CD4-positive, CD25-positive, alpha-beta regulatory T cell (primary cell): ENCODE data around the gene PRELID2. TPM values are rescaled to one million over a fixed set of nuclear protein-coding genes. Genes with fewer than 3 reads are reported as not detected.

Source experiments
- ATAC-seq, 2 donors: fragments of 150-1000 bp; cut with Tn5 transposase; one replicate each; pipeline ENCODE4 v1.10.0; 2021; ENCODE audit warnings: low read depth in 2 of 2, moderate number of reproducible peaks in 2 of 2, moderate library complexity in 1 of 2
- DNase-seq, 3 donors: peaks; one replicate each; pipeline versions ENCODE4 v3.0.0 to v3.0.0-alpha.2; 2012 to 2022; ENCODE audit warnings: mixed read lengths in 1 of 3
- H3K27ac ChIP-seq: one replicate; pipeline ENCODE4 v1.7.0; 2013; ENCODE audit warnings: mild to moderate bottlenecking, low read length; ENCODE audit not compliant: insufficient read depth, poor library complexity, severe bottlenecking
- H3K27me3 ChIP-seq: one replicate; pipeline ENCODE4 v1.7.0; 2013; ENCODE audit warnings: low read length; ENCODE audit not compliant: control insufficient read depth, insufficient read depth
- H3K36me3 ChIP-seq: one replicate; pipeline ENCODE4 v1.7.0; 2013; ENCODE audit warnings: mild to moderate bottlenecking, low read length, moderate library complexity; ENCODE audit not compliant: control insufficient read depth, insufficient read depth
- H3K4me1 ChIP-seq: 2 replicates; pipeline ENCODE4 v1.7.0; 2013; ENCODE audit warnings: mild to moderate bottlenecking, low read length; ENCODE audit not compliant: insufficient read depth, control insufficient read depth, poor library complexity, severe bottlenecking
- H3K4me3 ChIP-seq: one replicate; pipeline ENCODE4 v1.7.0; 2013; ENCODE audit warnings: low read depth, mild to moderate bottlenecking, low read length, moderate library complexity
- H3K9me3 ChIP-seq, 2 experiments: 1 replicate in 1 of 2; 2 replicates in 1 of 2; pipeline ENCODE4 v1.7.0; 2013; ENCODE audit warnings: low read length in 2 of 2, mild to moderate bottlenecking in 1 of 2, moderate library complexity in 1 of 2; ENCODE audit not compliant: control insufficient read depth in 2 of 2
- H3K27ac Mint-ChIP-seq, 3 donors: one replicate each; pipeline ENCODE4 v1.8.0; 2020 to 2022; ENCODE audit warnings: mild to moderate bottlenecking in 3 of 3, mixed read lengths in 3 of 3, moderate library complexity in 2 of 3
- H3K27me3 Mint-ChIP-seq: one replicate; pipeline ENCODE4 v1.8.0; 2022; ENCODE audit warnings: mild to moderate bottlenecking, mixed read lengths
- H3K36me3 Mint-ChIP-seq: one replicate; pipeline ENCODE4 v1.8.0; 2020; ENCODE audit warnings: mixed read lengths
- H3K4me1 Mint-ChIP-seq, 4 donors: one replicate each; pipeline ENCODE4 v1.8.0; 2020 to 2022; ENCODE audit warnings: mixed read lengths in 4 of 4, mild to moderate bottlenecking in 1 of 4
- H3K4me3 Mint-ChIP-seq, 4 donors: one replicate each; pipeline ENCODE4 v1.8.0; 2020 to 2022; ENCODE audit warnings: mild to moderate bottlenecking in 4 of 4, mixed read lengths in 4 of 4, moderate library complexity in 3 of 4
- H3K9me3 Mint-ChIP-seq, 7 donors: one replicate each; pipeline ENCODE4 v1.8.0; 2020 to 2022; ENCODE audit warnings: mixed read lengths in 7 of 7, mild to moderate bottlenecking in 3 of 7, moderate library complexity in 2 of 7
- polyA plus RNA-seq, 4 donors: library from polyadenylated mRNA; unstranded; fragments of 300-500 nt; fragmentation: Illumina TruSeq; gene quantifications; one replicate each; pipeline ENCODE4 v1.2.3, GENCODE V29; 2021
- total RNA-seq: library from RNA; stranded (reverse); gene quantifications from one replicate; pipeline ENCODE4 v1.2.3, GENCODE V29; 2022

Gene PRELID2
- total and polyA plus RNA-seq, 5 donors from 2014 or later = 0.72 to 3.1 (median 1.8) TPM

DNA sequence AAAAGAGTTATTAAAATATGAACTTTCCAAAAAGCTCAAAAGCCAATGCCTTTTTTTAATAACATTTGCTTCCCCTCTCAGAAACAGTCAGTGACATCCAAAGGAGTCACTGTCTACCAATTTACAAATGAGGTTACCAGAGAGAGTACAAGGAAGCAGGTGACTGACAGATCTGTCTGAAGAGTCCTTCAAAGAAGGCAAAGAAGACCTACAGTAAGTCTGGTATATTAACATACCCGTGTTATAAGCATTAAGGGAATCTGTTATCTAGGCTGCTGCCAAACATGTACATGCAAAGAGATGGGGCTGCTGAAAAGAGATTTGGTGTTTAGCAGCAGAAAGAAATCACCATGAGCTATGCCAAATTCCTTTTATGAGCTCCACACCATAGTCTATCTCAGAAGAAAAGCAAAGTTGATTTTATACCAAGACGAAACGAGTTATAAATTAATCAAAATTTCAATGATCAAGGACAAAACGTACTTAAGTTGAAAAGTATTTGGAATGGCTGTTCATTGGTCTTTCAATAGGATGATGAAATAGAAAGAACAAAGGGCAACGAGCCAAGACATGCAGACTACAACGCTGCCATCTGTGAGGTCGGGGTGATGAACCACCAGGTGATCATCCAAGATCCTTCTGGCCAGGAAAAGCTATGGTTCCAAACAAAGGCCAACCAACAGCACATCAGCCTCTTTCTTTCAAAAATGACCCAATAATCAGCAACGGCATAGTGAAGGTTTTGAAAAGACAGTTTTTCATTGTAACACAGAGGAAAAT, 8.1 kb downstream of the PRELID2 start:
- DNase-seq = no peak
- Mint-ChIP-seq H3K27ac (no peak overlapping the region), H3K4me1 (peaks cover 0 to 10% (median 2%) of the 10 kb centered on the region in 4 donors), H3K4me3 (no peak overlapping the region), H3K9me3 (no peaks in the 10 kb centered on the region), H3K36me3 (no peaks in the 10 kb centered on the region), H3K27me3 (no peaks in the 10 kb centered on the region)
- no peaks in the 10 kb centered on the region for H3K4me1 ChIP-seq
- H3K36me3 ChIP-seq = no peaks in the 10 kb centered on the region
- H3K27me3 ChIP-seq = no peaks in the 10 kb centered on the region
- ATAC-seq = no peak
- H3K27ac ChIP-seq = no peak overlapping the region
- H3K9me3 ChIP-seq = no peaks in the 10 kb centered on the region
- H3K4me3 ChIP-seq = no peak overlapping the region

DNA sequence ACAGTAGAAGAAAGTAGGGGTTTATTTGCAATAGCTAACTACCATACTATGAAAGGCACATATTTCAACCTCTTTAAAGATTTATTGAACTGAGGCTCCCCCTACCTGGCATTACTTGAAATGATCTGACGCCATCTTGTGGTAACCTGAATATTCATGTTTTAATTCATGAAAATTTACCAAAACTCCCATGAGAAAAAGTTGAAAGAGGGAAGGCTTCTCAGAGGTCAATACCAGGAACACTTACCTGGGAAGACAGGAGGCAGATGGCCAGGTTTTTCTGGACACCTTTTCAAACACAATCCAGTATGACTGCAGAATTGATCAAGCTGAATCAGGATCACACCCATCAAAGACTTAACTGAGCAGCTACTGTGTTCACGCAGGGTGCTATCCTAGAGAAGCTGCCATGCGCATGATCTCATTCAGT, 9.4 kb downstream of the PRELID2 start:
- Histone ChIP-seq H3K4me1 (no peaks in the 10 kb centered on the region), H3K27me3 (no peaks in the 10 kb centered on the region), H3K4me3 (no peak overlapping the region), H3K27ac (no peak overlapping the region), H3K36me3 (no peaks in the 10 kb centered on the region), H3K9me3 (no peaks in the 10 kb centered on the region)
- no peaks in the 10 kb centered on the region for H3K27me3 Mint-ChIP-seq
- no peaks in the 10 kb centered on the region for H3K9me3 Mint-ChIP-seq
- peak in 1 of 2 donors; percentile 53 for ATAC-seq
- no peaks in the 10 kb centered on the region for H3K36me3 Mint-ChIP-seq
- peaks cover 0 to 6% (median 2%) of the 10 kb centered on the region in 4 donors for H3K4me1 Mint-ChIP-seq
- H3K27ac Mint-ChIP-seq = no peak overlapping the region
- DNase-seq = peak in 2 of 3 donors; percentile 25 to 46
- no peak overlapping the region for H3K4me3 Mint-ChIP-seq

DNA sequence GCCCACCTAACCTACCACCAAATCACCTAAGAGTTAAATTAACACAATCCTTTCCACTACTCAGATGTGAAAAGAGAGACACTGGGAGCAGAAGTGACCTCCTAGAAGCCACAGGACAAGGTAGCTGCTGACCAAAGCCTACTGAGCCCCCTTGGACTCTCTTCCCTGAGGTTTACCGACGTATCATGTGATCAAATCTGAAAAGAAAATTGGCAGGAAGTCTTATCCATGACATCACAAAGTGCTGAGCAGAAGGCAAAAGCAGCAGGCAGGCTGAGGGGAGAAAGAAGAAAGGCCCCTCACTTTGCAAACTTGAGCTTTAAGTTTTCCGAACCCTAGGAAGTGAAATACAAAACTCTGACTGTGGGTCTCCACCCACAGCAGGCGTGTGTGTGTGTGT, 11.1 kb downstream of the PRELID2 start:
- no peak overlapping the region for H3K27ac ChIP-seq
- H3K9me3 Mint-ChIP-seq = no peaks in the 10 kb centered on the region
- H3K27me3 Mint-ChIP-seq = no peaks in the 10 kb centered on the region
- ATAC-seq (no peak), DNase-seq (no peak)
- no peaks in the 10 kb centered on the region for H3K4me1 ChIP-seq
- no peaks in the 10 kb centered on the region for H3K36me3 ChIP-seq
- H3K27me3 ChIP-seq = no peaks in the 10 kb centered on the region
- H3K4me1 Mint-ChIP-seq = peaks cover 0 to 3% (median 0%) of the 10 kb centered on the region in 4 donors
- H3K4me3 Mint-ChIP-seq = no peak overlapping the region
- no peaks in the 10 kb centered on the region for H3K36me3 Mint-ChIP-seq
- H3K27ac Mint-ChIP-seq = no peak overlapping the region
- no peaks in the 10 kb centered on the region for H3K9me3 ChIP-seq
- H3K4me3 ChIP-seq = no peak overlapping the region

DNA sequence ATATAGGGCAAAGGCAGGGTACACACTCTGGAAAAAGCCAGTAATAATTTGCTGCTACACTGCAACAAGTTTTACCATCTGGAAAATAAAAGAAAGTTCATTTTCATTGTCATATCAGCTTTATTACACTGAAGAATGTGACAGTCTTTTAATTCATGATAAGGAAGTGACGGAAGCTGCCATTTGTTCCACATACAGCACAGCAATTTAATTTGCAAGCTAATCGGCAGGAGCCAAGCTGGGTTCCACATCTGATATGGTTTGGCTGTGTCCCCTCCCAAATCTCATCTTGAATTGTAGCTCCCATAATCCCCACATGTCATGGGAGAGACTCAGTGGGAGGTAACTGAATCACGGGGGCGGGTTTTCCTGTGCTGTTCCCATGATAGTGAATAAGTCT, 16.5 kb downstream of the PRELID2 start:
- no peak for DNase-seq
- no peak overlapping the region for H3K4me3 Mint-ChIP-seq
- no peaks in the 10 kb centered on the region for H3K36me3 ChIP-seq

DNA sequence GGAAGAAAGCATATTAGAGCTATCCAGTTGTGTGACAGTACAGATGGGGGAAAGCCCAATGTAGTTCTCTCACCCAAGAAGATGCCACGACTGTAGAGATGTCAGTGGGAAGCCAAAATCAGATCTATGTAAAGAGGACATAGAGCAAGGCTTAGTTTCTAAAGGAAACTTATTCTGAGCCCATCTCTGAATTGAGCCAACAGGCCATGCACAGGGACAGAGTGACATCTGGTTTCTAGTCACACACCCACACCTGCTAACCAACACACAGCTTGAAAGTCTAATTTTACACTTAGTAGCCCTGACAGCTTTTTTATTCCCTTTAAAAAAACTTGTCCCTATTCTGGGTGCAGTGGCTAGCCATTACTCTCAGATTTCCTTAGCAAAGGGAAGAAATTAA, 22.3 kb downstream of the PRELID2 start:
- H3K27me3 Mint-ChIP-seq = no peaks in the 10 kb centered on the region
- no peak overlapping the region for H3K27ac Mint-ChIP-seq
- peak in 1 of 2 donors; percentile 18 for ATAC-seq
- no peaks in the 10 kb centered on the region for H3K27me3 ChIP-seq
- H3K9me3 Mint-ChIP-seq = no peaks in the 10 kb centered on the region
- DNase-seq = no peak
- no peak overlapping the region for H3K27ac ChIP-seq
- no peaks in the 10 kb centered on the region for H3K4me1 Mint-ChIP-seq
- no peaks in the 10 kb centered on the region for H3K4me1 ChIP-seq
- H3K9me3 ChIP-seq = no peaks in the 10 kb centered on the region
- no peaks in the 10 kb centered on the region for H3K36me3 ChIP-seq
- no peak overlapping the region for H3K4me3 Mint-ChIP-seq
- peaks cover 6% of the 10 kb centered on the region for H3K36me3 Mint-ChIP-seq
- H3K4me3 ChIP-seq = no peak overlapping the region

More for the DNA sequence above, 16.5 kb downstream of the PRELID2 start:
- H3K4me3 ChIP-seq = no peak overlapping the region
- Mint-ChIP-seq H3K27ac (no peak overlapping the region), H3K9me3 (no peaks in the 10 kb centered on the region), H3K36me3 (peaks cover 6% of the 10 kb centered on the region), H3K27me3 (no peaks in the 10 kb centered on the region), H3K4me1 (peaks cover 0 to 3% (median 0%) of the 10 kb centered on the region in 4 donors)
- H3K9me3 ChIP-seq = no peaks in the 10 kb centered on the region
- no peak for ATAC-seq
- H3K4me1 ChIP-seq = no peaks in the 10 kb centered on the region
- H3K27me3 ChIP-seq = no peaks in the 10 kb centered on the region
- H3K27ac ChIP-seq = no peak overlapping the region

DNA sequence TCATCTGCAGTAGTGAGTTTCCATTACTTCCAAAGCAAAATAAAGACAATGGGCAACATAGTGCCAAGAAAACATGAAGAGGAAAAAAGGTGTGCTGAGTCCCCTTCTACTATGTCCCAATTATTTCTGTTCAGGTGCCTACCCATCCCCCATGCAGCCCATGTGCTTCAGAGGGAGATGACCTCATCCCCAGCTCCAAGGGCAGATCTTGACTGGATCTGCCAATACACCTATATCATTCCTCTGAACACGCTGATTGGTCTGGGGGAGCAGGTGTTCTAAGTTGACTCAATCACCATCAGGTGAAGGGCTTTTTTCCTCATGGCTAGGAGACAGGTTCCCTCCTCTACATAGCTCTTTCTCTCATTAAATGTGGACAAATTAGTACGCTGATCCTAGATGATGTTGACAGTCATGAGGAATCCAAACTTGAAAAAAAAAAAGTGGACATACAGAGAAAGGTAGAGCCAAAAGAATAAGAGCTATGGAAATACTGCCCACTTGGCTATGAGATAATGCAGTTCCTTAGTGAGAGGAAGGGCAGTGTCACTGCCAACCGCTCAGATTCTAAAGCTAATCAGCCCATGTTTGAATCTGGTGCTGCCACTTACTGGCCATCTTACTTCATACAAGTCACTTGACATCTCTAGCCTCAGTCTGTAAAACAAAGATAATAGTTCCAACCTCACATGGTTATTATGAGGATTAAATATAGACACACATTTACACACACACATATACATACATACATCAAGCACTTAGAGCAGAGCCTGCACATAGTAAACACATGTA, 23.1 kb downstream of the PRELID2 start:
- H3K27ac ChIP-seq = no peak overlapping the region
- DNase-seq (no peak), ATAC-seq (no peak)
- Mint-ChIP-seq H3K27ac (peak overlapping the region in 1 of 3 donors; percentile 54), H3K4me1 (no peaks in the 10 kb centered on the region), H3K4me3 (no peak overlapping the region), H3K9me3 (no peaks in the 10 kb centered on the region), H3K36me3 (peaks cover 6% of the 10 kb centered on the region), H3K27me3 (no peaks in the 10 kb centered on the region)
- no peak overlapping the region for H3K4me3 ChIP-seq
- H3K4me1 ChIP-seq = no peaks in the 10 kb centered on the region
- no peaks in the 10 kb centered on the region for H3K9me3 ChIP-seq
- H3K36me3 ChIP-seq = no peaks in the 10 kb centered on the region
- no peaks in the 10 kb centered on the region for H3K27me3 ChIP-seq

DNA sequence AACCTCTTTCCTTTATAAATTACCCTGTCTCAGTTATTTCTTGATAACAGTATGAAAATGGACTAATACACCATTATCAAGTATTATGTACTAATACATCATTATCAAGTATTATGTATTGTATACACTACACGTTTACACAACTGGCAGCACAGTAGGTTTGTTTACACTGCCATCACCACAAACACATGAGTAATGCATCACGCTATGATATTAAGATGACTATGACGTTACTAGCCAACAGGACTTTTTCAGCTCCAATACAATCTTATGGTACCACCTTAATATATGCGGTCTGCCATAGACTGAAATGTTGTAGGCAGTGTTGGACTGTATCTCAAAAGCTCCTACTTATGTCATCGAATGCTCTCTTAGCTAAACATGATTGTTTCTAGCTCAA, 28.2 kb downstream of the PRELID2 start:
- no peaks in the 10 kb centered on the region for H3K27me3 Mint-ChIP-seq
- H3K4me1 Mint-ChIP-seq = no peaks in the 10 kb centered on the region
- Histone ChIP-seq H3K36me3 (no peaks in the 10 kb centered on the region), H3K4me3 (no peak overlapping the region), H3K27me3 (no peaks in the 10 kb centered on the region), H3K9me3 (no peaks in the 10 kb centered on the region), H3K4me1 (no peaks in the 10 kb centered on the region), H3K27ac (no peak overlapping the region)
- H3K4me3 Mint-ChIP-seq = no peak overlapping the region
- H3K9me3 Mint-ChIP-seq = peaks cover 0 to 1% (median 0%) of the 10 kb centered on the region in 7 donors
- DNase-seq (no peak), ATAC-seq (no peak)
- no peak overlapping the region for H3K27ac Mint-ChIP-seq
- no peaks in the 10 kb centered on the region for H3K36me3 Mint-ChIP-seq
